Neural cell (in vitro differentiated cells): ENCODE measurements around the gene NOL4L. TPM values are rescaled to one million over a fixed set of nuclear protein-coding genes. Genes with fewer than 3 reads are reported as not detected.
A peak's percentile ranks its signal among the peaks of the same experiment; 100 is the strongest.

ENCODE experiments used
- H2AFZ ChIP-seq: fragments of 200-600, 300-800 bp; sonication (generic), shearing (Covaris generic); 2 replicates; pipeline ENCODE4 v1.6.0; 2014; ENCODE audit warnings: low read depth, mild to moderate bottlenecking, antibody characterized with exemption, low read length, moderate library complexity
- H3F3A ChIP-seq: fragments of 200-600 bp; shearing (Covaris generic); 2 replicates; pipeline ENCODE4 v1.6.1; 2016; ENCODE audit warnings: mild to moderate bottlenecking, moderate library complexity, mixed read lengths, antibody characterized with exemption, low read length; ENCODE audit not compliant: insufficient read depth, poor library complexity, severe bottlenecking
- H3K27ac ChIP-seq: fragments of 200-600, 300-800 bp; sonication (generic), shearing (Covaris generic); 2 replicates; pipeline ENCODE4 v1.5.1; 2014; ENCODE audit warnings: mild to moderate bottlenecking, low read length, moderate library complexity
- H3K27me3 ChIP-seq: fragments of 300-800, 200-600 bp; sonication (generic), shearing (Covaris generic); 2 replicates; pipeline ENCODE4 v1.6.0; 2014; ENCODE audit warnings: mild to moderate bottlenecking, low read depth, low read length, moderate library complexity; ENCODE audit not compliant: insufficient read depth
- H3K36me3 ChIP-seq: fragments of 300-800, 200-600 bp; sonication (generic), shearing (Covaris generic); 2 replicates; pipeline ENCODE4 v1.5.1; 2014; ENCODE audit warnings: mild to moderate bottlenecking, antibody characterized with exemption, low read length, moderate library complexity; ENCODE audit not compliant: insufficient read depth
- H3K4me2 ChIP-seq: fragments of 300-800, 200-600 bp; sonication (generic), shearing (Covaris generic); 2 replicates; pipeline ENCODE4 v1.6.0; 2014; ENCODE audit warnings: mild to moderate bottlenecking, low read length
- H3K4me3 ChIP-seq: fragments of 300-800, 200-600 bp; sonication (generic), shearing (Covaris generic); 2 replicates; pipeline ENCODE4 v1.5.1; 2014; ENCODE audit warnings: mild to moderate bottlenecking, low read length, moderate library complexity
- H3K79me2 ChIP-seq: fragments of 200-600 bp; shearing (Covaris generic); replicated peaks from 2 replicates; pipeline ENCODE4 v1.6.0; 2014; ENCODE audit warnings: mild to moderate bottlenecking, low read length, moderate library complexity; ENCODE audit not compliant: insufficient read depth
- H3K9ac ChIP-seq: fragments of 300-800, 200-600 bp; sonication (generic), shearing (Covaris generic); 2 replicates; pipeline ENCODE4 v1.6.1; 2016; ENCODE audit warnings: mild to moderate bottlenecking, low read length, mixed read lengths
- H3K9me2 ChIP-seq: fragments of 200-600 bp; shearing (Covaris generic); 2 replicates; pipeline ENCODE4 v1.6.1; 2016; ENCODE audit warnings: mild to moderate bottlenecking, low read length, mixed read lengths; ENCODE audit not compliant: insufficient read depth
- H3K9me3 ChIP-seq: fragments of 200-600, 300-800 bp; sonication (generic), shearing (Covaris generic); 2 replicates; pipeline ENCODE4 v1.6.1; 2016; ENCODE audit warnings: mild to moderate bottlenecking, mixed run types, low read length, moderate library complexity, mixed read lengths
- H4K20me1 ChIP-seq: fragments of 200-600 bp; shearing (Covaris generic); 2 replicates; pipeline ENCODE4 v1.6.1; 2016; ENCODE audit warnings: mild to moderate bottlenecking, mixed run types; ENCODE audit not compliant: insufficient read depth
- CTCF ChIP-seq: fragments of 450-650 bp; IDR thresholded peaks from 2 replicates; pipeline ENCODE4 v1.5.1; 2014; ENCODE audit warnings: antibody characterized with exemption, mild to moderate bottlenecking, moderate library complexity; ENCODE audit not compliant: poor library complexity, severe bottlenecking
- EP300 ChIP-seq: fragments of 450-650 bp; conservative IDR thresholded peaks from 2 replicates; pipeline ENCODE4 v1.6.1; 2014; ENCODE audit warnings: antibody characterized with exemption, mild to moderate bottlenecking, moderate library complexity; ENCODE audit not compliant: poor library complexity, severe bottlenecking
- EZH2 ChIP-seq: fragments of 200-600, 300-800 bp; shearing (Covaris generic), sonication (generic); IDR thresholded peaks from 2 replicates; pipeline ENCODE4 v1.6.1; 2014; ENCODE audit warnings: antibody characterized with exemption, low read length, borderline replicate concordance, mild to moderate bottlenecking; ENCODE audit not compliant: insufficient read depth, poor library complexity, severe bottlenecking
- MXI1 ChIP-seq: fragments of 450-650 bp; conservative IDR thresholded peaks from 2 replicates; pipeline ENCODE4 v1.6.1; 2014; ENCODE audit warnings: antibody characterized with exemption, mild to moderate bottlenecking; ENCODE audit not compliant: poor library complexity, severe bottlenecking
- POLR2AphosphoS5 ChIP-seq: IDR thresholded peaks from 2 replicates; pipeline ENCODE4 v1.6.1; 2012
- RAD21 ChIP-seq: fragments of 450-650 bp; conservative IDR thresholded peaks from 2 replicates; pipeline ENCODE4 v1.6.1; 2014; ENCODE audit warnings: antibody characterized with exemption, mild to moderate bottlenecking, moderate library complexity
- REST ChIP-seq: IDR thresholded peaks from 2 replicates; pipeline ENCODE4 v1.6.1; 2012; ENCODE audit warnings: borderline replicate concordance
- SMC3 ChIP-seq: fragments of 450-650 bp; conservative IDR thresholded peaks from 2 replicates; pipeline ENCODE4 v1.6.1; 2014; ENCODE audit warnings: antibody characterized with exemption, mild to moderate bottlenecking, moderate library complexity; ENCODE audit not compliant: poor library complexity
- TAF1 ChIP-seq: IDR thresholded peaks from 2 replicates; pipeline ENCODE4 v1.6.1; 2012; ENCODE audit warnings: low read depth
- polyA plus RNA-seq: library from polyadenylated mRNA; depleted of rRNA; stranded (reverse); fragments of >200 nt; gene quantifications from 2 replicates; pipeline ENCODE4 v1.2.3, GENCODE V29; 2014

Gene NOL4L
- polyA plus RNA-seq, 1 donor from 2014 or later = 20.4 TPM

- H2AFZ ChIP-seq = no peak overlapping the region
- H3F3A ChIP-seq = no peaks in the 10 kb centered on the region
- no peak overlapping the region for H3K4me3 ChIP-seq
- peaks cover 3% of the 10 kb centered on the region for H3K36me3 ChIP-seq
- no peak overlapping the region for H3K9ac ChIP-seq
- TF ChIP-seq RAD21 = no peak
- no peaks in the 10 kb centered on the region for H3K9me3 ChIP-seq
- H3K79me2 ChIP-seq = no peaks in the 10 kb centered on the region
- no peaks in the 10 kb centered on the region for H4K20me1 ChIP-seq
- H3K27ac ChIP-seq = no peak overlapping the region
- no peaks in the 10 kb centered on the region for H3K9me2 ChIP-seq
- H3K4me2 ChIP-seq = no peak overlapping the region
- no peaks in the 10 kb centered on the region for H3K27me3 ChIP-seq
Observed at GRCh38 chr20:32522776-32523612, 62.1 kb downstream of the NOL4L start.

- TF ChIP-seq TAF1 = no peak
- TF ChIP-seq EZH2 = no peak
- Histone ChIP-seq H3K27ac (no peak overlapping the region), H3K4me3 (no peak overlapping the region), H2AFZ (no peak overlapping the region), H3F3A (no peaks in the 10 kb centered on the region), H3K79me2 (no peaks in the 10 kb centered on the region), H3K36me3 (peaks cover 9% of the 10 kb centered on the region), H3K9me3 (no peaks in the 10 kb centered on the region), H3K9me2 (no peaks in the 10 kb centered on the region), H3K9ac (no peak overlapping the region), H3K4me2 (no peak overlapping the region), H4K20me1 (no peaks in the 10 kb centered on the region), H3K27me3 (no peaks in the 10 kb centered on the region)
Observed at GRCh38 chr20:32522526-32522775, 62.7 kb downstream of the NOL4L start.

- H3K4me3 ChIP-seq = no peak overlapping the region
- H3K79me2 ChIP-seq = no peaks in the 10 kb centered on the region
- no peak overlapping the region for H3K4me2 ChIP-seq
- H3K9me3 ChIP-seq = no peaks in the 10 kb centered on the region
- no peaks in the 10 kb centered on the region for H3F3A ChIP-seq
- H3K9ac ChIP-seq = no peak overlapping the region
- peak; percentile 99 for TF ChIP-seq SMC3
- TF ChIP-seq REST = no peak
- TF ChIP-seq EZH2 = no peak
- no peak for TF ChIP-seq EP300
- peak; percentile 30 for TF ChIP-seq MXI1
- TF ChIP-seq TAF1 = no peak
- peak; percentile 99 for TF ChIP-seq RAD21
- peak; percentile 96 for TF ChIP-seq CTCF
- no peak for TF ChIP-seq POLR2AphosphoS5
- H2AFZ ChIP-seq = no peak overlapping the region
- H3K27ac ChIP-seq = no peak overlapping the region
- no peaks in the 10 kb centered on the region for H4K20me1 ChIP-seq
- H3K27me3 ChIP-seq = no peaks in the 10 kb centered on the region
- no peaks in the 10 kb centered on the region for H3K9me2 ChIP-seq
- H3K36me3 ChIP-seq = peaks cover 10% of the 10 kb centered on the region
Observed at GRCh38 chr20:32521780-32522525, 63.2 kb downstream of the NOL4L start.
